ENCODE data around the gene RAVER1.
"Not testable (repeated sequence)": the region's sequence is repeated elsewhere in the genome, so short reads cannot be mapped to it uniquely, and the experiment has no call there.

The RAVER1 gene

GRCh38 chr19:10344780-10345179 lies 11.5 kb upstream of the RAVER1 start:
- H3K27ac ChIP-seq (ENCODE audit: low read depth, low read length): no peak overlapping the region
- H3K9ac ChIP-seq (ENCODE audit: low read depth in 1 of 2, low read length in 2 of 2): no peak overlapping the region
- H3K4me1 ChIP-seq (ENCODE audit: control insufficient read depth in 1 of 2, insufficient read depth in 2 of 2, low read length in 2 of 2): no peaks in the 10 kb centered on the region
- H3K27me3 ChIP-seq (ENCODE audit: control insufficient read depth in 1 of 2, insufficient read depth in 2 of 2, low read length in 2 of 2): no peaks in the 10 kb centered on the region
- no peaks in the 10 kb centered on the region for H3K36me3 ChIP-seq (ENCODE audit: control insufficient read depth in 1 of 2, insufficient read depth in 2 of 2, low read length in 2 of 2)
- no peaks in the 10 kb centered on the region for H3K9me3 ChIP-seq (ENCODE audit: control insufficient read depth in 1 of 2, low read length in 2 of 2)
- H3K4me3 ChIP-seq (ENCODE audit: low read depth in 1 of 2, low read length in 2 of 2): no peak overlapping the region

- Histone ChIP-seq H3K36me3 (ENCODE audit: control insufficient read depth in 1 of 2, insufficient read depth in 2 of 2, low read length in 2 of 2) (no peaks in the 10 kb centered on the region), H3K27me3 (ENCODE audit: control insufficient read depth in 1 of 2, insufficient read depth in 2 of 2, low read length in 2 of 2) (no peaks in the 10 kb centered on the region), H3K9me3 (ENCODE audit: control insufficient read depth in 1 of 2, low read length in 2 of 2) (no peaks in the 10 kb centered on the region), H3K27ac (ENCODE audit: low read depth, low read length) (no peak overlapping the region), H3K9ac (ENCODE audit: low read depth in 1 of 2, low read length in 2 of 2) (no peak overlapping the region), H3K4me1 (ENCODE audit: control insufficient read depth in 1 of 2, insufficient read depth in 2 of 2, low read length in 2 of 2) (peaks cover 0 to 4% of the 10 kb centered on the region in 2 donors), H3K4me3 (ENCODE audit: low read depth in 1 of 2, low read length in 2 of 2) (no peak overlapping the region)
These were observed 10.2 kb upstream of the RAVER1 start for GRCh38 chr19:10343495-10343894.

- peak overlapping the region in 1 of 2 donors; percentile 60 for H3K4me3 ChIP-seq (ENCODE audit: low read depth in 1 of 2, low read length in 2 of 2)
- H3K9ac ChIP-seq (ENCODE audit: low read depth in 1 of 2, low read length in 2 of 2): no peak overlapping the region
- H3K27me3 ChIP-seq (ENCODE audit: control insufficient read depth in 1 of 2, insufficient read depth in 2 of 2, low read length in 2 of 2): no peaks in the 10 kb centered on the region
- no peaks in the 10 kb centered on the region for H3K9me3 ChIP-seq (ENCODE audit: control insufficient read depth in 1 of 2, low read length in 2 of 2)
- H3K36me3 ChIP-seq (ENCODE audit: control insufficient read depth in 1 of 2, insufficient read depth in 2 of 2, low read length in 2 of 2): no peaks in the 10 kb centered on the region
- no peak overlapping the region for H3K27ac ChIP-seq (ENCODE audit: low read depth, low read length)
- peaks cover 0 to 8% of the 10 kb centered on the region in 2 donors for H3K4me1 ChIP-seq (ENCODE audit: control insufficient read depth in 1 of 2, insufficient read depth in 2 of 2, low read length in 2 of 2)
These were observed 6.6 kb upstream of the RAVER1 start for GRCh38 chr19:10339977-10340376.

GRCh38 chr19:10339380-10339960 lies 6.1 kb upstream of the RAVER1 start, which contains the start of gene ICAM3:
TSS of gene ICAM3 (minus strand) at chr19:10339624. CDS start at chr19:10339614, 10 bp downstream.
- Histone ChIP-seq H3K9ac (ENCODE audit: low read depth in 1 of 2, low read length in 2 of 2) (peak within 1 kb of the TSS; percentile 55 to 63), H3K27ac (ENCODE audit: low read depth, low read length) (no peak within 1 kb of the TSS)

GRCh38 chr19:10338940-10339339 lies 5.6 kb upstream of the RAVER1 start:
- H3K4me3 ChIP-seq (ENCODE audit: low read depth in 1 of 2, low read length in 2 of 2): peak overlapping the region; percentile 60 to 66
- no peaks in the 10 kb centered on the region for H3K9me3 ChIP-seq (ENCODE audit: control insufficient read depth in 1 of 2, low read length in 2 of 2)
- H3K4me1 ChIP-seq (ENCODE audit: control insufficient read depth in 1 of 2, insufficient read depth in 2 of 2, low read length in 2 of 2): peaks cover 6 to 16% of the 10 kb centered on the region in 2 donors
- no peak overlapping the region for H3K27ac ChIP-seq (ENCODE audit: low read depth, low read length)
- H3K9ac ChIP-seq (ENCODE audit: low read depth in 1 of 2, low read length in 2 of 2): peak overlapping the region; percentile 55 to 63
- no peaks in the 10 kb centered on the region for H3K27me3 ChIP-seq (ENCODE audit: control insufficient read depth in 1 of 2, insufficient read depth in 2 of 2, low read length in 2 of 2)
- H3K36me3 ChIP-seq (ENCODE audit: control insufficient read depth in 1 of 2, insufficient read depth in 2 of 2, low read length in 2 of 2): no peaks in the 10 kb centered on the region

More at GRCh38 chr19:10339380-10339960, 6.1 kb upstream of the RAVER1 start, which contains the start of gene ICAM3:
- Histone ChIP-seq H3K4me1 (ENCODE audit: control insufficient read depth in 1 of 2, insufficient read depth in 2 of 2, low read length in 2 of 2) (peaks cover under 1 to 11% of the 10 kb centered on the region in 2 donors), H3K4me3 (ENCODE audit: low read depth in 1 of 2, low read length in 2 of 2) (peak within 1 kb of the TSS; percentile 60 to 66), H3K36me3 (ENCODE audit: control insufficient read depth in 1 of 2, insufficient read depth in 2 of 2, low read length in 2 of 2) (no peaks in the 10 kb centered on the region), H3K27me3 (ENCODE audit: control insufficient read depth in 1 of 2, insufficient read depth in 2 of 2, low read length in 2 of 2) (no peaks in the 10 kb centered on the region), H3K9me3 (ENCODE audit: control insufficient read depth in 1 of 2, low read length in 2 of 2) (no peaks in the 10 kb centered on the region)

- H3K4me3 ChIP-seq (ENCODE audit: low read depth in 1 of 2, low read length in 2 of 2); H3K27me3 ChIP-seq (ENCODE audit: control insufficient read depth in 1 of 2, insufficient read depth in 2 of 2, low read length in 2 of 2); H3K27ac ChIP-seq (ENCODE audit: low read depth, low read length); H3K36me3 ChIP-seq (ENCODE audit: control insufficient read depth in 1 of 2, insufficient read depth in 2 of 2, low read length in 2 of 2); H3K9ac ChIP-seq (ENCODE audit: low read depth in 1 of 2, low read length in 2 of 2); H3K9me3 ChIP-seq (ENCODE audit: control insufficient read depth in 1 of 2, low read length in 2 of 2): not testable (repeated sequence)
- H3K4me1 ChIP-seq (ENCODE audit: control insufficient read depth in 1 of 2, insufficient read depth in 2 of 2, low read length in 2 of 2): peaks cover 18 to 32% of the 10 kb centered on the region in 2 donors
These were observed 3.4 kb upstream of the RAVER1 start for GRCh38 chr19:10336725-10337124.

GRCh38 chr19:10335352-10335985 lies 2.1 kb upstream of the RAVER1 start:
- no peak overlapping the region for H3K9ac ChIP-seq (ENCODE audit: low read depth in 1 of 2, low read length in 2 of 2)
- no peaks in the 10 kb centered on the region for H3K9me3 ChIP-seq (ENCODE audit: control insufficient read depth in 1 of 2, low read length in 2 of 2)
- H3K36me3 ChIP-seq (ENCODE audit: control insufficient read depth in 1 of 2, insufficient read depth in 2 of 2, low read length in 2 of 2): peaks cover 3% of the 10 kb centered on the region in 2 donors
- no peaks in the 10 kb centered on the region for H3K27me3 ChIP-seq (ENCODE audit: control insufficient read depth in 1 of 2, insufficient read depth in 2 of 2, low read length in 2 of 2)
- H3K27ac ChIP-seq (ENCODE audit: low read depth, low read length): no peak overlapping the region
- H3K4me3 ChIP-seq (ENCODE audit: low read depth in 1 of 2, low read length in 2 of 2): peak overlapping the region in 1 of 2 donors; percentile 90
- H3K4me1 ChIP-seq (ENCODE audit: control insufficient read depth in 1 of 2, insufficient read depth in 2 of 2, low read length in 2 of 2): peaks cover 20 to 36% of the 10 kb centered on the region in 2 donors

- peak overlapping the region; percentile 90 to 98 for H3K4me3 ChIP-seq (ENCODE audit: low read depth in 1 of 2, low read length in 2 of 2)
- peak overlapping the region; percentile 53 to 60 for H3K9ac ChIP-seq (ENCODE audit: low read depth in 1 of 2, low read length in 2 of 2)
- no peaks in the 10 kb centered on the region for H3K9me3 ChIP-seq (ENCODE audit: control insufficient read depth in 1 of 2, low read length in 2 of 2)
- H3K27me3 ChIP-seq (ENCODE audit: control insufficient read depth in 1 of 2, insufficient read depth in 2 of 2, low read length in 2 of 2): no peaks in the 10 kb centered on the region
- peaks cover 6 to 10% of the 10 kb centered on the region in 2 donors for H3K36me3 ChIP-seq (ENCODE audit: control insufficient read depth in 1 of 2, insufficient read depth in 2 of 2, low read length in 2 of 2)
- H3K27ac ChIP-seq (ENCODE audit: low read depth, low read length): peak overlapping the region; percentile 70
- peaks cover 20 to 36% of the 10 kb centered on the region in 2 donors for H3K4me1 ChIP-seq (ENCODE audit: control insufficient read depth in 1 of 2, insufficient read depth in 2 of 2, low read length in 2 of 2)
These were observed 1.4 kb upstream of the RAVER1 start for GRCh38 chr19:10334588-10335351.

GRCh38 chr19:10333758-10334587 lies 644 bp upstream of the RAVER1 start:
- Histone ChIP-seq H3K9me3 (ENCODE audit: control insufficient read depth in 1 of 2, low read length in 2 of 2) (no peaks in the 10 kb centered on the region), H3K27me3 (ENCODE audit: control insufficient read depth in 1 of 2, insufficient read depth in 2 of 2, low read length in 2 of 2) (no peaks in the 10 kb centered on the region), H3K36me3 (ENCODE audit: control insufficient read depth in 1 of 2, insufficient read depth in 2 of 2, low read length in 2 of 2) (peaks cover 14 to 18% of the 10 kb centered on the region in 2 donors), H3K27ac (ENCODE audit: low read depth, low read length) (peak overlapping the region; percentile 89), H3K9ac (ENCODE audit: low read depth in 1 of 2, low read length in 2 of 2) (peak overlapping the region; percentile 53 to 60), H3K4me3 (ENCODE audit: low read depth in 1 of 2, low read length in 2 of 2) (peak overlapping the region; percentile 90 to 98), H3K4me1 (ENCODE audit: control insufficient read depth in 1 of 2, insufficient read depth in 2 of 2, low read length in 2 of 2) (peaks cover 20 to 36% of the 10 kb centered on the region in 2 donors)

Data from duodenal mucosa (tissue), 2 donors.